SK-N-SH treated with all-trans-retinoic acid at 6 μM for 48 hours (cell line): Measurements from ENCODE around the gene ZNF808.
"Not testable (repeated sequence)": the region's sequence is repeated elsewhere in the genome, so short reads cannot be mapped to it uniquely, and the experiment has no call there.

Experiments used
- ATAC-seq: fragments of 200-7000 bp; cut with Tn5 transposase; 3 replicates; pipeline ENCODE4 v1.9.1; 2020; ENCODE audit warnings: mild to moderate bottlenecking, moderate library complexity
- ARNTL ChIP-seq: fragments of 450-650 bp; formaldehyde crosslinking; IDR thresholded peaks from 2 replicates; pipeline ENCODE4 v1.5.0; 2020; ENCODE audit warnings: low read depth, mild to moderate bottlenecking, moderate library complexity, borderline replicate concordance
- BACH2 ChIP-seq: fragments of 250-450 bp; sonication (Bioruptor Pico); IDR thresholded peaks from 2 replicates; pipeline ENCODE4 v1.9.0; 2021; ENCODE audit warnings: mild to moderate bottlenecking, borderline replicate concordance
- CREB5 ChIP-seq: fragments of 250-450 bp; sonication (Bioruptor Pico); IDR thresholded peaks from 2 replicates; pipeline ENCODE4 v1.5.1; 2020; ENCODE audit warnings: low read depth, mild to moderate bottlenecking, moderate library complexity
- CSDC2 ChIP-seq: fragments of 250-450 bp; sonication (Bioruptor Pico); IDR thresholded peaks from 2 replicates; pipeline ENCODE4 v1.5.0; 2020; ENCODE audit warnings: mild to moderate bottlenecking, moderate library complexity
- CSRNP3 ChIP-seq: fragments of 250-450 bp; sonication (Bioruptor Pico); IDR thresholded peaks from 2 replicates; pipeline ENCODE4 v1.5.1; 2021; ENCODE audit warnings: mild to moderate bottlenecking, moderate library complexity
- ESRRG ChIP-seq: fragments of 250-450 bp; sonication (Bioruptor Pico); IDR thresholded peaks from 2 replicates; pipeline ENCODE4 v1.6.1; 2021; ENCODE audit warnings: mild to moderate bottlenecking
- GLIS3 ChIP-seq: fragments of 250-450 bp; sonication (Bioruptor Pico); IDR thresholded peaks from 2 replicates; pipeline ENCODE4 v1.5.0; 2020; ENCODE audit warnings: mild to moderate bottlenecking, moderate library complexity
- OSR1 ChIP-seq: fragments of 250-450 bp; sonication (Bioruptor Pico); IDR thresholded peaks from 2 replicates; pipeline ENCODE4 v1.8.0; 2022; ENCODE audit warnings: moderate library complexity, mild to moderate bottlenecking, inconsistent platforms
- PATZ1 ChIP-seq: fragments of 250-450 bp; sonication (Bioruptor Pico); IDR thresholded peaks from 2 replicates; pipeline ENCODE4 v1.8.0; 2020; ENCODE audit warnings: mild to moderate bottlenecking, moderate library complexity, borderline replicate concordance
- POU6F1 ChIP-seq: fragments of 250-450 bp; sonication (Bioruptor Pico); IDR thresholded peaks from 2 replicates; pipeline ENCODE4 v1.8.0; 2021; ENCODE audit warnings: low read depth, mild to moderate bottlenecking, moderate library complexity, borderline replicate concordance
- PPARA ChIP-seq: fragments of 250-450 bp; sonication (Bioruptor Pico); IDR thresholded peaks from 2 replicates; pipeline ENCODE4 v1.5.0; 2020; ENCODE audit warnings: mild to moderate bottlenecking, borderline replicate concordance
- RARB ChIP-seq: fragments of 250-450 bp; sonication (Bioruptor Pico); IDR thresholded peaks from 2 replicates; pipeline ENCODE4 v1.8.0; 2021; ENCODE audit warnings: mild to moderate bottlenecking, moderate library complexity
- SNAI2 ChIP-seq: fragments of 250-450 bp; sonication (Bioruptor Pico); IDR thresholded peaks from 2 replicates; pipeline ENCODE4 v1.5.0; 2020; ENCODE audit warnings: mild to moderate bottlenecking, moderate library complexity
- TCF4 ChIP-seq: fragments of 250-450 bp; sonication (Bioruptor Pico); IDR thresholded peaks from 2 replicates; pipeline ENCODE4 v1.8.0; 2021; ENCODE audit warnings: mild to moderate bottlenecking, moderate library complexity, borderline replicate concordance
- TOX ChIP-seq: fragments of 250-450 bp; sonication (Bioruptor Pico); IDR thresholded peaks from 2 replicates; pipeline ENCODE4 v1.8.0; 2021; ENCODE audit warnings: mild to moderate bottlenecking, moderate library complexity, borderline replicate concordance
- TSHZ2 ChIP-seq: fragments of 250-450 bp; sonication (Bioruptor Pico); IDR thresholded peaks from 2 replicates; pipeline ENCODE4 v1.5.0; 2020; ENCODE audit warnings: mild to moderate bottlenecking, moderate library complexity
- ZC3H10 ChIP-seq: fragments of 250-450 bp; sonication (Bioruptor Pico); IDR thresholded peaks from 2 replicates; pipeline ENCODE4 v1.5.1; 2021; ENCODE audit warnings: mild to moderate bottlenecking, moderate library complexity
- ZFP3 ChIP-seq: fragments of 250-450 bp; sonication (Bioruptor Pico); IDR thresholded peaks from 2 replicates; pipeline ENCODE4 v1.5.0; 2020; ENCODE audit warnings: mild to moderate bottlenecking, moderate library complexity
- ZFP30 ChIP-seq: fragments of 450-650 bp; formaldehyde crosslinking; IDR thresholded peaks from 2 replicates; pipeline ENCODE4 v1.5.0; 2022; ENCODE audit warnings: mild to moderate bottlenecking, moderate library complexity
- ZNF565 ChIP-seq: fragments of 450-650 bp; formaldehyde crosslinking; conservative IDR thresholded peaks from 2 replicates; pipeline ENCODE4 v1.5.0; 2020; ENCODE audit warnings: low read depth, mild to moderate bottlenecking, moderate library complexity
- ZNF70 ChIP-seq: fragments of 450-650 bp; formaldehyde crosslinking; IDR thresholded peaks from 2 replicates; pipeline ENCODE4 v1.5.0; 2020; ENCODE audit warnings: mild to moderate bottlenecking, moderate library complexity
- ZNF8 ChIP-seq: fragments of 450-650 bp; formaldehyde crosslinking; IDR thresholded peaks from 2 replicates; pipeline ENCODE4 v1.5.0; 2020; ENCODE audit warnings: mild to moderate bottlenecking, moderate library complexity

The ZNF808 gene

GRCh38 chr19:52516191-52516590 is 11.3 kb upstream of the ZNF808 start:
- no peak for TF ChIP-seq SNAI2 (CRISPR knock-in tag)
- TF ChIP-seq CREB5 = no peak
- no peak for TF ChIP-seq ZNF8
- no peak for TF ChIP-seq ARNTL (CRISPR knock-in tag)
- no peak for TF ChIP-seq ZNF70 (CRISPR knock-in tag)
- TF ChIP-seq TOX = no peak
- no peak for TF ChIP-seq GLIS3
- TF ChIP-seq POU6F1 (CRISPR knock-in tag) = no peak
- no peak for TF ChIP-seq ZNF565 (CRISPR knock-in tag)
- no peak for TF ChIP-seq ZC3H10
- no peak for TF ChIP-seq ESRRG
- TF ChIP-seq PPARA = no peak
- no peak for TF ChIP-seq BACH2 (CRISPR knock-in tag)
- TF ChIP-seq OSR1 (CRISPR knock-in tag) = no peak
- TF ChIP-seq CSDC2 = no peak
- TF ChIP-seq ZFP30 (CRISPR knock-in tag) = no peak
- TF ChIP-seq, all 23 proteins: peak for 0
- ATAC-seq = no peak

GRCh38 chr19:52518646-52519045 is 8.8 kb upstream of the ZNF808 start:
- no peak for TF ChIP-seq ZNF565 (CRISPR knock-in tag)
- TF ChIP-seq RARB (CRISPR knock-in tag) = no peak
- TF ChIP-seq ZNF70 (CRISPR knock-in tag) = no peak
- TF ChIP-seq OSR1 (CRISPR knock-in tag) = no peak
- no peak for TF ChIP-seq TCF4 (CRISPR knock-in tag)
- ATAC-seq = no peak

- ATAC-seq = not testable (repeated sequence)
Observed at GRCh38 chr19:52519175-52519574, 8.3 kb upstream of the ZNF808 start.

- no peak for ATAC-seq
- TF ChIP-seq CREB5 (no peak), ZNF565 (CRISPR knock-in tag) (no peak), ZFP3 (CRISPR knock-in tag) (no peak), ZNF8 (no peak), ARNTL (CRISPR knock-in tag) (no peak), ZC3H10 (no peak), PATZ1 (no peak), SNAI2 (CRISPR knock-in tag) (no peak), TOX (no peak), POU6F1 (CRISPR knock-in tag) (no peak), OSR1 (CRISPR knock-in tag) (no peak), TSHZ2 (CRISPR knock-in tag) (no peak), CSRNP3 (CRISPR knock-in tag) (no peak), CSDC2 (no peak), ESRRG (no peak)
Observed at GRCh38 chr19:52520013-52520412, 7.5 kb upstream of the ZNF808 start.
